KOPT-K1 (cell line): ENCODE data around the gene CALCB.
"Not testable (repeated sequence)": the region's sequence is repeated elsewhere in the genome, so short reads cannot be mapped to it uniquely, and the experiment has no call there.

ENCODE experiments used
- H3K27ac ChIP-seq: fragments of 200-600 bp; sonication (generic); 2 replicates; pipeline ENCODE4 v1.5.1; 2016; ENCODE audit warnings: antibody characterized with exemption, mild to moderate bottlenecking, low read depth, low read length; ENCODE audit not compliant: poor library complexity, severe bottlenecking
- H3K36me3 ChIP-seq: fragments of 200-600 bp; sonication (generic); 2 replicates; pipeline ENCODE4 v1.5.1; 2017; ENCODE audit warnings: antibody characterized with exemption, mild to moderate bottlenecking, low read length, moderate library complexity; ENCODE audit not compliant: insufficient read depth
- H3K9me3 ChIP-seq: fragments of 200-600 bp; sonication (generic); 2 replicates; pipeline ENCODE4 v1.5.1; 2017; ENCODE audit warnings: antibody characterized with exemption, low read length, mild to moderate bottlenecking; ENCODE audit not compliant: insufficient read depth, poor library complexity, severe bottlenecking

The CALCB gene

GRCh38 chr11:15059132-15059915, 14.1 kb upstream of the CALCB start:
- H3K27ac ChIP-seq, result no peak overlapping the region
- no peaks in the 10 kb centered on the region for H3K36me3 ChIP-seq
- H3K9me3 ChIP-seq, result no peaks in the 10 kb centered on the region

- no peaks in the 10 kb centered on the region for H3K36me3 ChIP-seq
- no peak overlapping the region for H3K27ac ChIP-seq
- no peaks in the 10 kb centered on the region for H3K9me3 ChIP-seq
These were observed 10.8 kb upstream of the CALCB start for GRCh38 chr11:15062599-15062998.

GRCh38 chr11:15069751-15070150, 3.6 kb upstream of the CALCB start:
- H3K9me3 ChIP-seq, H3K36me3 ChIP-seq, H3K27ac ChIP-seq: not testable (repeated sequence)

GRCh38 chr11:15071556-15072255, 1.7 kb upstream of the CALCB start:
- Histone ChIP-seq H3K9me3 (no peaks in the 10 kb centered on the region), H3K27ac (no peak overlapping the region), H3K36me3 (no peaks in the 10 kb centered on the region)

GRCh38 chr11:15072551-15073143, 746 bp upstream of the CALCB start:
- no peaks in the 10 kb centered on the region for H3K9me3 ChIP-seq
- no peak overlapping the region for H3K27ac ChIP-seq
- H3K36me3 ChIP-seq, result no peaks in the 10 kb centered on the region

- Histone ChIP-seq H3K9me3 (no peaks in the 10 kb centered on the region), H3K27ac (no peak overlapping the region), H3K36me3 (no peaks in the 10 kb centered on the region)
These were observed 1.1 kb downstream of the CALCB start for GRCh38 chr11:15074206-15075161.

- no peaks in the 10 kb centered on the region for H3K9me3 ChIP-seq
- H3K36me3 ChIP-seq, result no peaks in the 10 kb centered on the region
- H3K27ac ChIP-seq, result no peak overlapping the region
These were observed 1.8 kb downstream of the CALCB start for GRCh38 chr11:15075162-15075526.

GRCh38 chr11:15091175-15091574, 17.8 kb downstream of the CALCB start:
- no peaks in the 10 kb centered on the region for H3K9me3 ChIP-seq
- H3K27ac ChIP-seq, result no peak overlapping the region
- H3K36me3 ChIP-seq, result no peaks in the 10 kb centered on the region

- H3K9me3 ChIP-seq, result no peaks in the 10 kb centered on the region
- H3K27ac ChIP-seq, result no peak overlapping the region
- H3K36me3 ChIP-seq, result no peaks in the 10 kb centered on the region
These were observed 18.2 kb downstream of the CALCB start for GRCh38 chr11:15091625-15092024.

GRCh38 chr11:15093432-15093831, 20.0 kb downstream of the CALCB start:
- H3K36me3 ChIP-seq, result no peaks in the 10 kb centered on the region

GRCh38 chr11:15095736-15096228, 22.4 kb downstream of the CALCB start:
- Histone ChIP-seq H3K27ac (no peak overlapping the region), H3K9me3 (no peaks in the 10 kb centered on the region), H3K36me3 (no peaks in the 10 kb centered on the region)

More at GRCh38 chr11:15093432-15093831, 20.0 kb downstream of the CALCB start:
- H3K9me3 ChIP-seq, result no peaks in the 10 kb centered on the region
- H3K27ac ChIP-seq, result no peak overlapping the region

- no peaks in the 10 kb centered on the region for H3K9me3 ChIP-seq
- no peaks in the 10 kb centered on the region for H3K36me3 ChIP-seq
- no peak overlapping the region for H3K27ac ChIP-seq
These were observed 24.0 kb downstream of the CALCB start for GRCh38 chr11:15097411-15097810.

- Histone ChIP-seq H3K9me3 (no peaks in the 10 kb centered on the region), H3K27ac (no peak overlapping the region), H3K36me3 (no peaks in the 10 kb centered on the region)
These were observed 25.9 kb downstream of the CALCB start for GRCh38 chr11:15099267-15099666.

- Histone ChIP-seq H3K9me3 (no peaks in the 10 kb centered on the region), H3K27ac (no peak overlapping the region), H3K36me3 (no peaks in the 10 kb centered on the region)
These were observed 27.8 kb downstream of the CALCB start for GRCh38 chr11:15101072-15101709.
